CD4-positive, CD25-positive, alpha-beta regulatory T cell (primary cell): Measurements from ENCODE around the gene KRCC1. TPM values are rescaled to one million over a fixed set of nuclear protein-coding genes. Genes with fewer than 3 reads are reported as not detected.
"Not testable (repeated sequence)": the region's sequence is repeated elsewhere in the genome, so short reads cannot be mapped to it uniquely, and the experiment has no call there.

ENCODE experiments used
- ATAC-seq, 2 donors: fragments of 150-1000 bp; cut with Tn5 transposase; one replicate each; pipeline ENCODE4 v1.10.0; 2021; ENCODE audit warnings: low read depth in 2 of 2, moderate number of reproducible peaks in 2 of 2, moderate library complexity in 1 of 2
- DNase-seq, 3 donors: peaks; one replicate each; pipeline versions ENCODE4 v3.0.0 to v3.0.0-alpha.2; 2012 to 2022; ENCODE audit warnings: mixed read lengths in 1 of 3
- H3K27ac ChIP-seq: one replicate; pipeline ENCODE4 v1.7.0; 2013; ENCODE audit warnings: mild to moderate bottlenecking, low read length; ENCODE audit not compliant: insufficient read depth, poor library complexity, severe bottlenecking
- H3K27me3 ChIP-seq: one replicate; pipeline ENCODE4 v1.7.0; 2013; ENCODE audit warnings: low read length; ENCODE audit not compliant: control insufficient read depth, insufficient read depth
- H3K36me3 ChIP-seq: one replicate; pipeline ENCODE4 v1.7.0; 2013; ENCODE audit warnings: mild to moderate bottlenecking, low read length, moderate library complexity; ENCODE audit not compliant: control insufficient read depth, insufficient read depth
- H3K4me1 ChIP-seq: 2 replicates; pipeline ENCODE4 v1.7.0; 2013; ENCODE audit warnings: mild to moderate bottlenecking, low read length; ENCODE audit not compliant: insufficient read depth, control insufficient read depth, poor library complexity, severe bottlenecking
- H3K4me3 ChIP-seq: one replicate; pipeline ENCODE4 v1.7.0; 2013; ENCODE audit warnings: low read depth, mild to moderate bottlenecking, low read length, moderate library complexity
- H3K9me3 ChIP-seq, 2 experiments: 1 replicate in 1 of 2; 2 replicates in 1 of 2; pipeline ENCODE4 v1.7.0; 2013; ENCODE audit warnings: low read length in 2 of 2, mild to moderate bottlenecking in 1 of 2, moderate library complexity in 1 of 2; ENCODE audit not compliant: control insufficient read depth in 2 of 2
- H3K27ac Mint-ChIP-seq, 3 donors: one replicate each; pipeline ENCODE4 v1.8.0; 2020 to 2022; ENCODE audit warnings: mild to moderate bottlenecking in 3 of 3, mixed read lengths in 3 of 3, moderate library complexity in 2 of 3
- H3K27me3 Mint-ChIP-seq: one replicate; pipeline ENCODE4 v1.8.0; 2022; ENCODE audit warnings: mild to moderate bottlenecking, mixed read lengths
- H3K36me3 Mint-ChIP-seq: one replicate; pipeline ENCODE4 v1.8.0; 2020; ENCODE audit warnings: mixed read lengths
- H3K4me1 Mint-ChIP-seq, 4 donors: one replicate each; pipeline ENCODE4 v1.8.0; 2020 to 2022; ENCODE audit warnings: mixed read lengths in 4 of 4, mild to moderate bottlenecking in 1 of 4
- H3K4me3 Mint-ChIP-seq, 4 donors: one replicate each; pipeline ENCODE4 v1.8.0; 2020 to 2022; ENCODE audit warnings: mild to moderate bottlenecking in 4 of 4, mixed read lengths in 4 of 4, moderate library complexity in 3 of 4
- H3K9me3 Mint-ChIP-seq, 7 donors: one replicate each; pipeline ENCODE4 v1.8.0; 2020 to 2022; ENCODE audit warnings: mixed read lengths in 7 of 7, mild to moderate bottlenecking in 3 of 7, moderate library complexity in 2 of 7
- polyA plus RNA-seq, 4 donors: library from polyadenylated mRNA; unstranded; fragments of 300-500 nt; fragmentation: Illumina TruSeq; gene quantifications; one replicate each; pipeline ENCODE4 v1.2.3, GENCODE V29; 2021
- total RNA-seq: library from RNA; stranded (reverse); gene quantifications from one replicate; pipeline ENCODE4 v1.2.3, GENCODE V29; 2022

The KRCC1 gene
- total and polyA plus RNA-seq, 5 donors from 2014 or later = 11.8 to 41.9 (median 40.6) TPM

DNA sequence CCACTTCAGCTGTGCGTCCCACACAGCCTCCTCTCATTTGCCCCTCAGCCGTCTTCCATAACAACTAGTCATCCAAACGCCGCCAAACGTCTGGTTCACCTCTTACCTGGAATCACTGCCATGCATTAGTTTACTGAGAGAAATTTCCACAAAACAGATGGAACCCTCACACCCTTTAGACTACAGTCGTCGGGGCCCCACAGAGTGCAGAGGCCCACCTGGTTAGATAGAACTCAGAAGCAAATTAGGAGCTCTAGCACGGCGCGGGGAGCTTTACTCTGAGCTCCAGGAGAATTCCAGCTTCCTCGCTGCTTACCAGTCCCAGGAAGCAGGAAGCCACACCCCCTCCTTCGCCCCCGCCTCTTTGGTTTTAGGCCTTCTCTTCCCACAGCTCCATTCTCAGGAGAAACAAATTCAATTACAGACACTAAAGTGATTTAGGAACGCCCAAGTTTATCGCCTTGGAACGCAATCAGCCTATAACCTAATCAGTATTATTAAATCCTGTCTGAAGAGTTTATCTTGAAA, 48.6 kb downstream of the KRCC1 start:
- Mint-ChIP-seq H3K4me1 (peaks cover 0 to 7% (median 2%) of the 10 kb centered on the region in 4 donors), H3K27me3 (no peaks in the 10 kb centered on the region), H3K9me3 (no peaks in the 10 kb centered on the region), H3K27ac (no peak overlapping the region), H3K4me3 (no peak overlapping the region), H3K36me3 (no peaks in the 10 kb centered on the region)
- ATAC-seq (no peak), DNase-seq (no peak)
- Histone ChIP-seq H3K27ac (no peak overlapping the region), H3K36me3 (no peaks in the 10 kb centered on the region), H3K4me3 (no peak overlapping the region), H3K27me3 (no peaks in the 10 kb centered on the region), H3K9me3 (no peaks in the 10 kb centered on the region), H3K4me1 (peaks cover under 1% of the 10 kb centered on the region)

DNA sequence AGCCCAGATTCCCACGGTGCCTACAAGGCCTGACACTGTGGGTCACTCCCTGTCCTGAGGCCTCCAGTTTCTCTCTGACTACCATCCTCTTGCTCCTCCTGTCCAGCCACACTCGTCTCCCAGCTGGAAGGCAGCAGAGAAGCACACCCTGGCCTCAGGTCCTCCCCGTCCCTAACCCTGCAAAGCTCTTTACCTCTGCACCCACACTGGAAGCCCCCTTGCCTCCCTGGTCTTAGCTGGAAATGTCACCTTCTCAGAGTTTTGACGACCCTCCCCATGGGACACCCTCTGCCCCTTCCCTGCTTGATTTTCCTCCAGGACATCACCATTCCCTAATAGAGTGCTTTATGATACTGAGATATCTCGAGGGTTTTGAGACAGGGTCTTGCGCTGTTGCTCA, 49.8 kb downstream of the KRCC1 start:
- H3K27me3 Mint-ChIP-seq = no peaks in the 10 kb centered on the region
- Histone ChIP-seq H3K27ac (no peak overlapping the region), H3K36me3 (no peaks in the 10 kb centered on the region), H3K9me3 (no peaks in the 10 kb centered on the region), H3K4me1 (peaks cover 5% of the 10 kb centered on the region), H3K27me3 (no peaks in the 10 kb centered on the region), H3K4me3 (no peak overlapping the region)
- no peak overlapping the region for H3K4me3 Mint-ChIP-seq
- H3K27ac Mint-ChIP-seq = peak overlapping the region in 2 of 3 donors; percentile 59 to 80
- no peak for DNase-seq
- H3K36me3 Mint-ChIP-seq = no peaks in the 10 kb centered on the region
- H3K4me1 Mint-ChIP-seq = peaks cover 2 to 12% (median 6%) of the 10 kb centered on the region in 4 donors
- no peaks in the 10 kb centered on the region for H3K9me3 Mint-ChIP-seq
- ATAC-seq = no peak

GRCh38 chr2:88003074-88003755, 52.4 kb downstream of the KRCC1 start:
- Mint-ChIP-seq H3K27ac (peak overlapping the region in 1 of 3 donors; percentile 29), H3K27me3 (no peaks in the 10 kb centered on the region), H3K4me1 (peaks cover 2 to 8% (median 6%) of the 10 kb centered on the region in 4 donors), H3K4me3 (no peak overlapping the region), H3K36me3 (no peaks in the 10 kb centered on the region), H3K9me3 (no peaks in the 10 kb centered on the region)
- ATAC-seq = no peak
- Histone ChIP-seq H3K27me3 (no peaks in the 10 kb centered on the region), H3K27ac (no peak overlapping the region), H3K36me3 (no peaks in the 10 kb centered on the region), H3K4me1 (peaks cover 5% of the 10 kb centered on the region), H3K4me3 (no peak overlapping the region), H3K9me3 (no peaks in the 10 kb centered on the region)
- no peak for DNase-seq

- DNase-seq = no peak
- Histone ChIP-seq H3K4me3 (no peak overlapping the region), H3K4me1 (peaks cover 5% of the 10 kb centered on the region), H3K9me3 (no peaks in the 10 kb centered on the region), H3K36me3 (no peaks in the 10 kb centered on the region), H3K27me3 (no peaks in the 10 kb centered on the region), H3K27ac (no peak overlapping the region)
- Mint-ChIP-seq H3K27ac (no peak overlapping the region), H3K9me3 (no peaks in the 10 kb centered on the region), H3K4me1 (peaks cover 2 to 8% (median 6%) of the 10 kb centered on the region in 4 donors), H3K27me3 (no peaks in the 10 kb centered on the region), H3K36me3 (no peaks in the 10 kb centered on the region), H3K4me3 (no peak overlapping the region)
- no peak for ATAC-seq
Observed at GRCh38 chr2:88002359-88002707, 53.2 kb downstream of the KRCC1 start.

DNA sequence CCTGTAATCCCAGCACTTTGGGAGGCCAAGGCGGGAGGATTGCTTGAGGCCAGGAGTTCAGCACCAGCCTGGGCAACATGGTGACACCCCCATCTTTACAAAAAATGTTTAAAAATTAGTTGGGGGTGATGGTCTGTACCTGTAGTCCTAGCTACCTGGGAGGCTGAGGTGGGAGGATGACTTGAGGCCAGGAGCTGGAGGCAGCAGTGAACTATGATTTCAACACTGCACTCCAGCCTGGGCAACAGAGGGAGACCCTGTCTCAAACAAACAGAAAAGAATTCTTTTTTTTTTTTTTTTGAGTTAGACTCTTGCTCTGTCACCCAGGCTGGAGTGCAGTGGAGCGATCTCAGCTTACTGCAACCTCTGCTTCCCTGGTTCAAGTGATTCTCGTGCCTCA, 55.1 kb downstream of the KRCC1 start:
- not testable (repeated sequence) for H3K9me3 ChIP-seq, H3K27ac Mint-ChIP-seq, H3K4me3 Mint-ChIP-seq, H3K27ac ChIP-seq, H3K36me3 ChIP-seq, H3K9me3 Mint-ChIP-seq, H3K27me3 ChIP-seq, ATAC-seq, DNase-seq, H3K4me1 ChIP-seq, H3K36me3 Mint-ChIP-seq, H3K4me3 ChIP-seq, H3K4me1 Mint-ChIP-seq, H3K27me3 Mint-ChIP-seq

DNA sequence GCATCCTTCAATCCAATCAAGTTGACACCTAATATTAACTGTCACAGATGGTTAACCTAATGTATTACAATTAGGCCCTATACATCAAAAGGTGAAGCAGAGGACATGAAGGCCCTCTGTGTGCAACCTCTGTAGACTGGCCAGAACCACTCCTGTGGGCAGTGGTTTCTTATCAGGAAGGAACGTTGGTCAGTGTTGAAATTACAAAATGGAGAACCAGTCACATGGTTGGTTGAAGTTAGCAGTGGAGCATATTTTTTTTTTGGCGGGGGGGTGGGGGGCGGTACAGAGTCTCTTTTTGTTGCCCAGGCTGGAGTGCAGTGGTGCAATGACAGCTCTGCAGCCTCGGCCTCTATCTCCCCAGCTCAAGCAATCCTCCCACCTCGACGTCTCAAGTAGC, 59.0 kb downstream of the KRCC1 start:
- Histone ChIP-seq H3K4me1 (peaks cover 1% of the 10 kb centered on the region), H3K4me3 (no peak overlapping the region), H3K36me3 (no peaks in the 10 kb centered on the region), H3K9me3 (no peaks in the 10 kb centered on the region), H3K27me3 (no peaks in the 10 kb centered on the region), H3K27ac (no peak overlapping the region)
- ATAC-seq (no peak), DNase-seq (no peak)
- Mint-ChIP-seq H3K27me3 (no peaks in the 10 kb centered on the region), H3K27ac (no peak overlapping the region), H3K4me1 (peaks cover 0 to 5% (median 1%) of the 10 kb centered on the region in 4 donors), H3K4me3 (no peak overlapping the region), H3K9me3 (no peaks in the 10 kb centered on the region), H3K36me3 (no peaks in the 10 kb centered on the region)

DNA sequence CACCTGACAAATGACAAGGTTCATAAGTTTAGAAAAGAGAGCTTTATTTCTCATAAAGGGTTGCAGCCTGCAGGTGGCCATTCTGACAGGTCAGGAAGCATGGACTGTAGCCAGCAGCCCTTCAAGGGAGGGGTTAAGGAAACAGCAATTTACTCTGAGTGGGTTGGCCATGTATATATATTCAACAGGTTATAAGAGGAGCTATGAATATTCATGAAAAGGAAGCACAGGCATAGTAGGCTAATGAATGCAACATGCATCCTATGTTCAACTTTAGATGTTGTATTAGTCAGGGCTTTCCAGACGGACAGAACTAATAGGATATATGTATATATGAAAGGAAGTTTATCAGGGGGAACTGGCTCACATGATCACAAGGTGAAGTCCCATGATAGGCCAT, 59.8 kb downstream of the KRCC1 start:
- H3K9me3 ChIP-seq = no peaks in the 10 kb centered on the region
- no peak for ATAC-seq
- H3K4me1 ChIP-seq = no peaks in the 10 kb centered on the region
- no peaks in the 10 kb centered on the region for H3K27me3 ChIP-seq
- no peaks in the 10 kb centered on the region for H3K36me3 Mint-ChIP-seq
- no peak overlapping the region for H3K4me3 ChIP-seq
- no peak overlapping the region for H3K4me3 Mint-ChIP-seq
- H3K4me1 Mint-ChIP-seq = peaks cover 0 to 5% (median 0%) of the 10 kb centered on the region in 4 donors
- DNase-seq = no peak
- H3K27me3 Mint-ChIP-seq = no peaks in the 10 kb centered on the region
- no peaks in the 10 kb centered on the region for H3K36me3 ChIP-seq
- H3K27ac Mint-ChIP-seq = no peak overlapping the region
- H3K9me3 Mint-ChIP-seq = no peaks in the 10 kb centered on the region
- no peak overlapping the region for H3K27ac ChIP-seq

DNA sequence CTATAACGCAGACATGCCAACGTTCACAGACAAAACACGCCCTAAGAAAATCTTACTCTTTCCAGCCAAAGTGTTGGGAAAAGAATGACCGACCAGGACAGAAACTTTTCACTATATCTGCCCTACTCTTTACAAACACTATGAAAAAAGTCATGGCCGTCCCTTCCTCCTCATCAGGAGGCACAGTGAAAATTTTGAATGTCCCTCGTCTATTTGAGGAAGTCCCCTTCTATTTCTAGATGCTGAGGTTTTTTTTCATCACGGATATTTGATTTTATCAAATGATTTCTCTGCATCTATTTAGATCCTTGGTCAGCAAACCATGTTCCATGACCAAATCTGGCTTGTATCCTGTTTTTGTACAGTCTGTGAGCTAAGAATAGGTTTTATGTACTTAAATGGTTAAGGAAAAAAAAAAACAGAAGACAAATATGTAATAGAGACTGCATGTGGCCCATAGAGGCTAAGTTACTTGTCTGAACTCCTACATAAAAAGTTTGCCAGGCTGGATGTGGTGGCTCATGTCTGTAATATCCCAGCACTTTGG, 61.2 kb downstream of the KRCC1 start:
- H3K9me3 Mint-ChIP-seq, H3K4me3 Mint-ChIP-seq, H3K4me1 Mint-ChIP-seq, H3K4me3 ChIP-seq, ATAC-seq, H3K9me3 ChIP-seq, H3K4me1 ChIP-seq, H3K27ac ChIP-seq, H3K36me3 Mint-ChIP-seq, H3K27me3 Mint-ChIP-seq, H3K27ac Mint-ChIP-seq, H3K27me3 ChIP-seq, DNase-seq, H3K36me3 ChIP-seq: not testable (repeated sequence)
